CD14-positive monocyte (primary cell): ENCODE data around the gene CNTROB. TPM values are rescaled to one million over a fixed set of nuclear protein-coding genes. Genes with fewer than 3 reads are reported as not detected.

Source experiments
- DNase-seq, 3 donors: peaks; one replicate each; pipeline ENCODE4 v3.0.0-alpha.2; 2011 to 2022
- H2AFZ ChIP-seq: 2 replicates; pipeline ENCODE4 v1.6.0; 2012; ENCODE audit warnings: mild to moderate bottlenecking, low read depth, low read length, inconsistent platforms; ENCODE audit not compliant: insufficient read depth, poor library complexity, severe bottlenecking
- H3K27ac ChIP-seq, 2 donors: 1 replicate in 1 of 2; 2 replicates in 1 of 2; pipeline ENCODE4 v1.5.1; 2012 to 2013; ENCODE audit warnings: low read length in 2 of 2, control low read depth in 1 of 2, inconsistent platforms in 1 of 2, low read depth in 1 of 2, mild to moderate bottlenecking in 1 of 2
- H3K27me3 ChIP-seq, 2 donors: one replicate each; pipeline versions ENCODE4 v1.6.0 to v1.6.1; 2011 to 2013; ENCODE audit warnings: low read length in 2 of 2; ENCODE audit not compliant: control insufficient read depth in 2 of 2, insufficient read depth in 2 of 2
- H3K36me3 ChIP-seq, 2 donors: replicated peaks in 1 of 2; 1 replicate in 1 of 2; 2 replicates in 1 of 2; pipeline versions ENCODE4 v1.5.1 to v1.6.1; 2012 to 2013; ENCODE audit warnings: low read length in 2 of 2, control low read depth in 1 of 2, inconsistent platforms in 1 of 2, mild to moderate bottlenecking in 1 of 2; ENCODE audit not compliant: insufficient read depth in 2 of 2, control insufficient read depth in 1 of 2
- H3K4me1 ChIP-seq, 2 donors: 1 replicate in 1 of 2; 2 replicates in 1 of 2; pipeline versions ENCODE4 v1.5.1 to v1.6.1; 2012 to 2013; ENCODE audit warnings: low read length in 2 of 2, control low read depth in 1 of 2, inconsistent platforms in 1 of 2, mild to moderate bottlenecking in 1 of 2, moderate library complexity in 1 of 2; ENCODE audit not compliant: insufficient read depth in 2 of 2, control insufficient read depth in 1 of 2
- H3K4me2 ChIP-seq: replicated peaks from 2 replicates; pipeline ENCODE3; 2012; ENCODE audit warnings: low read length, moderate library complexity, mild to moderate bottlenecking; ENCODE audit not compliant: poor library complexity, severe bottlenecking; ENCODE audit errors: extremely low read depth
- H3K4me3 ChIP-seq, 3 experiments: fragments of 200-600 bp in 1 of 3; sonication (generic) in 1 of 3; replicated peaks in 1 of 3; 1 replicate in 2 of 3; 2 replicates in 1 of 3; pipeline ENCODE4 v1.5.1; 2011 to 2013; ENCODE audit warnings: low read length in 3 of 3, mild to moderate bottlenecking in 3 of 3, control low read depth in 2 of 3, low read depth in 2 of 3, inconsistent platforms in 1 of 3, moderate library complexity in 1 of 3
- H3K79me2 ChIP-seq: 2 replicates; pipeline ENCODE4 v1.6.0; 2012; ENCODE audit warnings: mild to moderate bottlenecking, control low read depth, inconsistent platforms, low read length, moderate library complexity; ENCODE audit not compliant: insufficient read depth
- H3K9ac ChIP-seq: 2 replicates; pipeline ENCODE4 v1.6.0; 2017; ENCODE audit warnings: low read length, mild to moderate bottlenecking; ENCODE audit not compliant: insufficient read depth, poor library complexity, severe bottlenecking
- H3K9me3 ChIP-seq, 2 donors: replicated peaks in 1 of 2; 1 replicate in 1 of 2; 2 replicates in 1 of 2; pipeline versions ENCODE4 v1.5.1 to v1.6.1; 2012 to 2013; ENCODE audit warnings: low read length in 2 of 2, control low read depth in 1 of 2; ENCODE audit not compliant: control insufficient read depth in 1 of 2, insufficient read depth in 1 of 2
- H4K20me1 ChIP-seq: 2 replicates; pipeline ENCODE4 v1.6.0; 2012; ENCODE audit warnings: mild to moderate bottlenecking, low read length, control low read depth, moderate library complexity; ENCODE audit not compliant: insufficient read depth
- H3K27ac Mint-ChIP-seq, 7 donors: one replicate each; pipeline ENCODE4 v1.8.0; 2020; ENCODE audit warnings: mild to moderate bottlenecking in 7 of 7, mixed read lengths in 7 of 7, moderate library complexity in 6 of 7, inconsistent platforms in 2 of 7
- H3K27me3 Mint-ChIP-seq, 3 donors: one replicate each; pipeline ENCODE4 v1.8.0; 2021 to 2022; ENCODE audit warnings: low read depth in 3 of 3, mild to moderate bottlenecking in 3 of 3, mixed read lengths in 3 of 3, moderate library complexity in 3 of 3, inconsistent platforms in 1 of 3
- H3K36me3 Mint-ChIP-seq, 2 donors: one replicate each; pipeline ENCODE4 v1.8.0; 2020; ENCODE audit warnings: mixed read lengths in 2 of 2, inconsistent platforms in 1 of 2, mild to moderate bottlenecking in 1 of 2
- H3K4me1 Mint-ChIP-seq: one replicate; pipeline ENCODE4 v1.8.0; 2020; ENCODE audit warnings: mild to moderate bottlenecking, mixed read lengths
- H3K4me3 Mint-ChIP-seq, 2 donors: one replicate each; pipeline ENCODE4 v1.8.0; 2020; ENCODE audit warnings: mild to moderate bottlenecking in 2 of 2, mixed read lengths in 2 of 2, moderate library complexity in 1 of 2
- H3K9me3 Mint-ChIP-seq, 7 donors: one replicate each; pipeline ENCODE4 v1.8.0; 2020 to 2022; ENCODE audit warnings: mixed read lengths in 7 of 7, mild to moderate bottlenecking in 6 of 7, moderate library complexity in 6 of 7, inconsistent platforms in 2 of 7
- WGBS: methylation state at CpG from one replicate; pipeline ENCODE4 v1.1.5; 2013; ENCODE audit warnings: missing lambda C conversion rate; ENCODE audit not compliant: insufficient coverage; 5-methylcytosine and 5-hydroxymethylcytosine counted together
- intact Hi-C, 2 donors: fragments of 100-400 bp; cut with micrococcal nuclease; formaldehyde crosslinking; loops; one replicate each; pipeline versions ENCODE4 v1.15.0 to v1.15.1; 2023
- polyA plus RNA-seq, 3 donors: library from polyadenylated mRNA; depleted of rRNA in 1 of 3; unstranded in 2 of 3; stranded (reverse) in 1 of 3; fragments of 300-500 nt in 2 of 3; fragments of >200 nt in 1 of 3; fragmentation: Illumina TruSeq in 2 of 3; gene quantifications; 1 replicate in 2 of 3; 2 replicates in 1 of 3; pipeline ENCODE4 v1.2.3, GENCODE V29; 2012 to 2021
- TF ChIP-seq, protein P1 (sequence below): fragments of 200-600 bp; IDR thresholded peaks from one replicate; pipeline ENCODE4 v1.8.0; 2022; ENCODE audit warnings: antibody characterized with exemption, mild to moderate bottlenecking

The CNTROB gene
- polyA plus RNA-seq, 3 donors, result 4.7 to 22.8 (median 6.5) TPM

DNA sequence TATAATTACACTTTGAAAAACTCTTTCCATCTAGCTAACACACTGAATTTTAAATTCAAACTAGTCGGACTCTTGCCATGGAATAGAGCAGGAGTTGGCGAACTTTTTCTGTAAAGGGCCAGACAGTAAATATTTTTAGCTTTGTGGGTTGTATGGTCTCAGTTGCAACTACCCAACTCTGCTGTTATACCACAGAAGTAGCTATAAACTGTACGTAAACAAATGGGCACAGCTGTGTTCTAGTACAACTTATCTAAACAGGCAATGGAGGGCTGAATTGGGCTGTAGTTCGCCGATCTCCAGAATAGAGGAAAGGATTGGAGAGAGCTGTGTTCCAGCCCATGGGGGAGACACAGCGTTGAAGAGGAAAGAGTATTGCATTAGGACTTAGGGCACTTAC, 8.7 kb downstream of the CNTROB start:
- no peak overlapping the region for H3K9ac ChIP-seq
- H3K27ac ChIP-seq, result no peak overlapping the region
- H4K20me1 ChIP-seq, result no peaks in the 10 kb centered on the region
- H3K36me3 ChIP-seq, result peaks cover 62 to 87% of the 10 kb centered on the region in 2 donors
- H3K4me3 ChIP-seq, result no peak overlapping the region
- H2AFZ ChIP-seq, result no peak overlapping the region
- no peak overlapping the region for H3K27ac Mint-ChIP-seq
- no peak overlapping the region for H3K4me3 Mint-ChIP-seq
- peaks cover 82 to 91% of the 10 kb centered on the region in 2 donors for H3K36me3 Mint-ChIP-seq
- DNase-seq, result no peak
- intact Hi-C loops, result no loop called here
- peaks cover 11% of the 10 kb centered on the region for H3K4me1 Mint-ChIP-seq
- no peaks in the 10 kb centered on the region for H3K9me3 Mint-ChIP-seq
- no peaks in the 10 kb centered on the region for H3K9me3 ChIP-seq
- peaks cover under 1% of the 10 kb centered on the region for H3K79me2 ChIP-seq
- no peaks in the 10 kb centered on the region for H3K27me3 ChIP-seq
- H3K4me1 ChIP-seq, result peaks cover 0 to 4% of the 10 kb centered on the region in 2 donors
- H3K4me2 ChIP-seq, result no peak overlapping the region
- peaks cover 0 to 4% (median 0%) of the 10 kb centered on the region in 3 donors for H3K27me3 Mint-ChIP-seq
- TF ChIP-seq, protein P1, sequence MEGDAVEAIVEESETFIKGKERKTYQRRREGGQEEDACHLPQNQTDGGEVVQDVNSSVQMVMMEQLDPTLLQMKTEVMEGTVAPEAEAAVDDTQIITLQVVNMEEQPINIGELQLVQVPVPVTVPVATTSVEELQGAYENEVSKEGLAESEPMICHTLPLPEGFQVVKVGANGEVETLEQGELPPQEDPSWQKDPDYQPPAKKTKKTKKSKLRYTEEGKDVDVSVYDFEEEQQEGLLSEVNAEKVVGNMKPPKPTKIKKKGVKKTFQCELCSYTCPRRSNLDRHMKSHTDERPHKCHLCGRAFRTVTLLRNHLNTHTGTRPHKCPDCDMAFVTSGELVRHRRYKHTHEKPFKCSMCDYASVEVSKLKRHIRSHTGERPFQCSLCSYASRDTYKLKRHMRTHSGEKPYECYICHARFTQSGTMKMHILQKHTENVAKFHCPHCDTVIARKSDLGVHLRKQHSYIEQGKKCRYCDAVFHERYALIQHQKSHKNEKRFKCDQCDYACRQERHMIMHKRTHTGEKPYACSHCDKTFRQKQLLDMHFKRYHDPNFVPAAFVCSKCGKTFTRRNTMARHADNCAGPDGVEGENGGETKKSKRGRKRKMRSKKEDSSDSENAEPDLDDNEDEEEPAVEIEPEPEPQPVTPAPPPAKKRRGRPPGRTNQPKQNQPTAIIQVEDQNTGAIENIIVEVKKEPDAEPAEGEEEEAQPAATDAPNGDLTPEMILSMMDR, result no peak
- WGBS, result 100% methylated on average over 1 of the region's 6 CpGs

DNA sequence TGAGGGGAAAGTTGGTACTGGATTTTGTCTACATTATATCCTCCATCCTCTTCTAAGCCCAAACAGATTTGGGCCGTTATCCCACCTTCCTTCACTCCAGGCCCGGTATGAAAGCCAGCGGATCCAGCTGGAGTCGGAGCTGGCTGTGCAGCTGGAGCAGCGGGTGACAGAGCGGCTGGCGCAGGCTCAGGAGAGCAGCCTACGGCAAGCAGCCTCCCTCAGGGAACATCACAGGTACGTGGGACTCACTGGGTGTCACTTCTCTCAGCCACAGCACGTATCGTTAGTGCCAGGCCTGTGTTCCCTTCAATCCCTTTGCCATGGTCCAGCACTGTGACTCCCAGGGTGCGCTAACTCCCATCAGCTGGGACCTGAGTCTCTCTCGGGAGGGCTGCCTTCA, 11.3 kb downstream of the CNTROB start:
- Histone ChIP-seq H3K4me3 (no peak overlapping the region), H4K20me1 (no peaks in the 10 kb centered on the region), H2AFZ (no peak overlapping the region), H3K4me1 (peaks cover 0 to 4% of the 10 kb centered on the region in 2 donors), H3K9ac (no peak overlapping the region), H3K36me3 (peaks cover 69 to 89% of the 10 kb centered on the region in 2 donors), H3K9me3 (no peaks in the 10 kb centered on the region), H3K79me2 (no peaks in the 10 kb centered on the region), H3K4me2 (no peak overlapping the region), H3K27me3 (no peaks in the 10 kb centered on the region), H3K27ac (no peak overlapping the region)
- H3K27ac Mint-ChIP-seq, result peak overlapping the region in 1 of 7 donors; percentile 12
- peaks cover 11% of the 10 kb centered on the region for H3K4me1 Mint-ChIP-seq
- H3K4me3 Mint-ChIP-seq, result no peak overlapping the region
- intact Hi-C loops, result no loop called here
- no peak for DNase-seq
- H3K36me3 Mint-ChIP-seq, result peaks cover 84 to 93% of the 10 kb centered on the region in 2 donors
- WGBS, result 89% methylated on average over 12 of the region's 13 CpGs
- H3K27me3 Mint-ChIP-seq, result peaks cover 0 to 4% (median 0%) of the 10 kb centered on the region in 3 donors
- TF ChIP-seq, protein P1, result no peak
- H3K9me3 Mint-ChIP-seq, result no peaks in the 10 kb centered on the region
